OCI-LY7 (cell line): ENCODE measurements around the gene ZNF821.
"Not testable (repeated sequence)": the region's sequence is repeated elsewhere in the genome, so short reads cannot be mapped to it uniquely, and the experiment has no call there.

Experiments
- EZH2phosphoT487 ChIP-seq: fragments of 200-600 bp; sonication (generic); IDR thresholded peaks from 2 replicates; pipeline ENCODE4 v1.6.1; 2018; ENCODE audit warnings: low read depth, borderline replicate concordance, mild to moderate bottlenecking, mixed run types, antibody characterized with exemption, low read length, moderate library complexity, mixed read lengths
- TF ChIP-seq, protein P1 (sequence below): fragments of 200-600 bp; sonication (generic); conservative IDR thresholded peaks from 2 replicates; pipeline ENCODE4 v1.5.1; 2014; ENCODE audit warnings: mild to moderate bottlenecking, antibody characterized with exemption, low read length, moderate library complexity, mixed read lengths

DNA sequence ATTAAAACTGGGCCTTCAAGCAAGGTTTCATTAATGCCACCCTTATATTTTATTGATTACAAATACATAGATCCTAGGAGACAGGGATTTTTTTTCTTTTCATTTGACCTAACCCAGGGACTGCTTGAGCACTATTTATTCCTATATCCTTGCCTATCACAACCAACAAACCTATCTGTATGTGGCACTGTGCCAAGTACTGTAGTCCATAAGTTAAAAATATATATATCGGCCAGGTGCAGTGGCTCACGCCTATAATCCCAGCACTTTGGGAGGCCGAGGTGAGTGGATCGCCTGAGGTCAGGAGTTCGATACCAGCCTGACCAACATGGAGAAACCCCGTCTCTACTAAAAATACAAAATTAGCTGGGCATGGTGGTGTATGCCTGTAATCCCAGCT lies 16.8 kb downstream of the ZNF821 start:
- not testable (repeated sequence) for TF ChIP-seq EZH2phosphoT487
- TF ChIP-seq, protein P1, sequence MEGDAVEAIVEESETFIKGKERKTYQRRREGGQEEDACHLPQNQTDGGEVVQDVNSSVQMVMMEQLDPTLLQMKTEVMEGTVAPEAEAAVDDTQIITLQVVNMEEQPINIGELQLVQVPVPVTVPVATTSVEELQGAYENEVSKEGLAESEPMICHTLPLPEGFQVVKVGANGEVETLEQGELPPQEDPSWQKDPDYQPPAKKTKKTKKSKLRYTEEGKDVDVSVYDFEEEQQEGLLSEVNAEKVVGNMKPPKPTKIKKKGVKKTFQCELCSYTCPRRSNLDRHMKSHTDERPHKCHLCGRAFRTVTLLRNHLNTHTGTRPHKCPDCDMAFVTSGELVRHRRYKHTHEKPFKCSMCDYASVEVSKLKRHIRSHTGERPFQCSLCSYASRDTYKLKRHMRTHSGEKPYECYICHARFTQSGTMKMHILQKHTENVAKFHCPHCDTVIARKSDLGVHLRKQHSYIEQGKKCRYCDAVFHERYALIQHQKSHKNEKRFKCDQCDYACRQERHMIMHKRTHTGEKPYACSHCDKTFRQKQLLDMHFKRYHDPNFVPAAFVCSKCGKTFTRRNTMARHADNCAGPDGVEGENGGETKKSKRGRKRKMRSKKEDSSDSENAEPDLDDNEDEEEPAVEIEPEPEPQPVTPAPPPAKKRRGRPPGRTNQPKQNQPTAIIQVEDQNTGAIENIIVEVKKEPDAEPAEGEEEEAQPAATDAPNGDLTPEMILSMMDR = not testable (repeated sequence)
